HG02973 (cell line): ENCODE data around the gene FAM81A.
"Not testable (repeated sequence)": the region's sequence is repeated elsewhere in the genome, so short reads cannot be mapped to it uniquely, and the experiment has no call there.

ENCODE experiments used
- ATAC-seq: cut with Tn5 transposase; IDR thresholded peaks from one replicate; pipeline ENCODE4 v1.9.1; 2021; ENCODE audit warnings: moderate library complexity; ENCODE audit not compliant: unreplicated experiment

The FAM81A gene

GRCh38 chr15:59484399-59484798, 46.4 kb downstream of the FAM81A start:
- ATAC-seq: no peak

- ATAC-seq: no peak
Measured at GRCh38 chr15:59485036-59485435, 47.0 kb downstream of the FAM81A start.

- not testable (repeated sequence) for ATAC-seq
Measured at GRCh38 chr15:59489485-59489884, 51.5 kb downstream of the FAM81A start.

GRCh38 chr15:59491062-59491461, 53.1 kb downstream of the FAM81A start:
- ATAC-seq: no peak

GRCh38 chr15:59492389-59493377, 54.7 kb downstream of the FAM81A start:
- ATAC-seq: no peak

GRCh38 chr15:59501597-59501996, 63.6 kb downstream of the FAM81A start:
- no peak for ATAC-seq

GRCh38 chr15:59515190-59515589, 77.2 kb downstream of the FAM81A start:
- no peak for ATAC-seq

GRCh38 chr15:59516655-59517461, 78.9 kb downstream of the FAM81A start:
- no peak for ATAC-seq

- ATAC-seq: no peak
Measured at GRCh38 chr15:59519329-59519728, 81.3 kb downstream of the FAM81A start.

- no peak for ATAC-seq
Measured at GRCh38 chr15:59521443-59521842, 83.5 kb downstream of the FAM81A start.

GRCh38 chr15:59522988-59523461, 85.0 kb downstream of the FAM81A start:
- ATAC-seq: no peak

GRCh38 chr15:59523702-59524101, 85.7 kb downstream of the FAM81A start:
- ATAC-seq: no peak

- ATAC-seq: no peak
Measured at GRCh38 chr15:59524331-59524731, 86.3 kb downstream of the FAM81A start.

- ATAC-seq: not testable (repeated sequence)
Measured at GRCh38 chr15:59526466-59526865, 88.5 kb downstream of the FAM81A start.

GRCh38 chr15:59528429-59528828, 90.4 kb downstream of the FAM81A start:
- ATAC-seq: no peak

GRCh38 chr15:59528961-59529402, 91.0 kb downstream of the FAM81A start:
- ATAC-seq: no peak

- no peak for ATAC-seq
Measured at GRCh38 chr15:59531066-59531675, 93.2 kb downstream of the FAM81A start.

GRCh38 chr15:59532770-59533379, 94.9 kb downstream of the FAM81A start:
- no peak for ATAC-seq

- no peak for ATAC-seq
Measured at GRCh38 chr15:59536553-59536952, 98.6 kb downstream of the FAM81A start.

GRCh38 chr15:59537403-59537802, 99.4 kb downstream of the FAM81A start:
- ATAC-seq: no peak

- ATAC-seq: no peak
Measured at GRCh38 chr15:59538494-59538893, 100.5 kb downstream of the FAM81A start.
